Measurements from ENCODE around the gene CXCR4.
"Not testable (repeated sequence)": the region's sequence is repeated elsewhere in the genome, so short reads cannot be mapped to it uniquely, and the experiment has no call there.

CXCR4 gene

GRCh38 chr2:136077107-136077506 lies 40.8 kb downstream of the CXCR4 start:
- TF ChIP-seq, protein P1, sequence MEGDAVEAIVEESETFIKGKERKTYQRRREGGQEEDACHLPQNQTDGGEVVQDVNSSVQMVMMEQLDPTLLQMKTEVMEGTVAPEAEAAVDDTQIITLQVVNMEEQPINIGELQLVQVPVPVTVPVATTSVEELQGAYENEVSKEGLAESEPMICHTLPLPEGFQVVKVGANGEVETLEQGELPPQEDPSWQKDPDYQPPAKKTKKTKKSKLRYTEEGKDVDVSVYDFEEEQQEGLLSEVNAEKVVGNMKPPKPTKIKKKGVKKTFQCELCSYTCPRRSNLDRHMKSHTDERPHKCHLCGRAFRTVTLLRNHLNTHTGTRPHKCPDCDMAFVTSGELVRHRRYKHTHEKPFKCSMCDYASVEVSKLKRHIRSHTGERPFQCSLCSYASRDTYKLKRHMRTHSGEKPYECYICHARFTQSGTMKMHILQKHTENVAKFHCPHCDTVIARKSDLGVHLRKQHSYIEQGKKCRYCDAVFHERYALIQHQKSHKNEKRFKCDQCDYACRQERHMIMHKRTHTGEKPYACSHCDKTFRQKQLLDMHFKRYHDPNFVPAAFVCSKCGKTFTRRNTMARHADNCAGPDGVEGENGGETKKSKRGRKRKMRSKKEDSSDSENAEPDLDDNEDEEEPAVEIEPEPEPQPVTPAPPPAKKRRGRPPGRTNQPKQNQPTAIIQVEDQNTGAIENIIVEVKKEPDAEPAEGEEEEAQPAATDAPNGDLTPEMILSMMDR (IDR thresholded peaks at IDR 0.05; ENCODE audit: low read depth, low read length, missing control alignments) = no peak
- no peak for DNase-seq (ENCODE audit: low read depth)
- H3K4me3 ChIP-seq (ENCODE audit: low read depth, low read length) = no peak overlapping the region

GRCh38 chr2:136075476-136075875 lies 42.5 kb downstream of the CXCR4 start:
- TF ChIP-seq, protein P1 (IDR thresholded peaks at IDR 0.05; ENCODE audit: low read depth, low read length, missing control alignments) = no peak
- DNase-seq (ENCODE audit: low read depth) = no peak
- no peak overlapping the region for H3K4me3 ChIP-seq (ENCODE audit: low read depth, low read length)

- no peak for DNase-seq (ENCODE audit: low read depth)
- TF ChIP-seq, protein P1 (IDR thresholded peaks at IDR 0.05; ENCODE audit: low read depth, low read length, missing control alignments) = no peak
- H3K4me3 ChIP-seq (ENCODE audit: low read depth, low read length) = no peak overlapping the region
Measured at GRCh38 chr2:136072621-136073020, 45.3 kb downstream of the CXCR4 start.

GRCh38 chr2:136071887-136072286 lies 46.1 kb downstream of the CXCR4 start:
- not testable (repeated sequence) for H3K4me3 ChIP-seq (ENCODE audit: low read depth, low read length); DNase-seq (ENCODE audit: low read depth)

GRCh38 chr2:136070913-136071312 lies 47.0 kb downstream of the CXCR4 start:
- TF ChIP-seq, protein P1 (IDR thresholded peaks at IDR 0.05; ENCODE audit: low read depth, low read length, missing control alignments) = no peak
- DNase-seq (ENCODE audit: low read depth) = no peak
- no peak overlapping the region for H3K4me3 ChIP-seq (ENCODE audit: low read depth, low read length)

GRCh38 chr2:136069773-136070172 lies 48.2 kb downstream of the CXCR4 start:
- TF ChIP-seq, protein P1 (IDR thresholded peaks at IDR 0.05; ENCODE audit: low read depth, low read length, missing control alignments) = no peak

GRCh38 chr2:136068581-136069227 lies 49.2 kb downstream of the CXCR4 start:
- DNase-seq (ENCODE audit: low read depth) = no peak
- no peak overlapping the region for H3K4me3 ChIP-seq (ENCODE audit: low read depth, low read length)
- TF ChIP-seq, protein P1 (IDR thresholded peaks at IDR 0.05; ENCODE audit: low read depth, low read length, missing control alignments) = no peak

More at GRCh38 chr2:136069773-136070172, 48.2 kb downstream of the CXCR4 start:
- no peak overlapping the region for H3K4me3 ChIP-seq (ENCODE audit: low read depth, low read length)
- no peak for DNase-seq (ENCODE audit: low read depth)

Measured in GM12864 (cell line).